ENCODE measurements around the gene DIP2B.

GRCh38 chr12:50537538-50537919, 32.7 kb downstream of the DIP2B start:
- TF ChIP-seq CTCF (IDR thresholded peaks at IDR 0.05) (no peak), EZH2 (IDR thresholded peaks at IDR 0.05) (no peak), EZH2phosphoT487 (IDR thresholded peaks at IDR 0.05) (no peak)

All from neural progenitor cell (in vitro differentiated cells).